ENCODE data around the gene SEMA4C.

DNA sequence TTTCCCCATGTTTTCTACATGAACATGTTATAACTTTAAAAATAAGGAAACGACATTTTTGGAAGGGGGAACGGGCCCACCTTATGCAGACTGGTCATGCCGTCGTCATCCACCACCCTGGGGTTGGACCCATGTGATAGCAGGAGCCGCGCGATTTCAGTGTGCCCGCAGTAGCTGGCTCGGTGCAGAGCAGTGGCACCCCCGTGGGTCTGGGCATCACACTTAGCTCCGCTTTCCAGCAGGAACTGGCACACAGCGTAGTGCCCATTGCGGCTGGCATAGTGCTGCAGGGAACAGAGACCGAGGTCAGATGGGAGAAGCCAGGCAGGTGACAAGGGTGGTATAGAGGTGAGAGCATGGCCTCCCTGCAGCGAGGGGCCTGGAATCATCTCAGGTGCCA is 16.6 kb downstream of the SEMA4C start:
- no peak for TF ChIP-seq POLR2AphosphoS5 (IDR thresholded peaks at IDR 0.05; ENCODE audit: low read depth, low read length)
- no peak for TF ChIP-seq POLR2A (IDR thresholded peaks at IDR 0.05; ENCODE audit: low read depth, low read length)
